Endodermal cell (in vitro differentiated cells): ENCODE results near the gene KIAA0513. TPM values are rescaled to one million over a fixed set of nuclear protein-coding genes. Genes with fewer than 3 reads are reported as not detected.

Source experiments
- DNase-seq: peaks from one replicate; pipeline ENCODE4 v3.0.0-alpha.2; 2017
- H3K27ac ChIP-seq: 2 replicates; pipeline ENCODE4 v1.5.1; 2013; ENCODE audit warnings: mild to moderate bottlenecking, low read depth, low read length, moderate library complexity
- H3K27me3 ChIP-seq: 2 replicates; pipeline ENCODE4 v1.6.1; 2013; ENCODE audit warnings: mild to moderate bottlenecking, low read length, moderate library complexity; ENCODE audit not compliant: insufficient read depth, control insufficient read depth, poor library complexity, severe bottlenecking
- H3K36me3 ChIP-seq: 2 replicates; pipeline ENCODE4 v1.7.0; 2013; ENCODE audit warnings: mild to moderate bottlenecking, low read length, moderate library complexity; ENCODE audit not compliant: control insufficient read depth, insufficient read depth
- H3K4me1 ChIP-seq: one replicate; pipeline ENCODE4 v1.7.0; 2013; ENCODE audit warnings: low read length; ENCODE audit not compliant: control insufficient read depth, insufficient read depth
- H3K4me3 ChIP-seq: 2 replicates; pipeline ENCODE4 v1.5.1; 2013; ENCODE audit warnings: mild to moderate bottlenecking, low read length, moderate library complexity
- H3K9ac ChIP-seq: 2 replicates; pipeline ENCODE4 v1.6.1; 2013; ENCODE audit warnings: mild to moderate bottlenecking, low read length, moderate library complexity; ENCODE audit not compliant: poor library complexity, severe bottlenecking; ENCODE audit errors: extremely low read depth
- H3K9me3 ChIP-seq: 2 replicates; pipeline ENCODE4 v1.6.1; 2013; ENCODE audit warnings: mild to moderate bottlenecking, low read length, moderate library complexity; ENCODE audit not compliant: control insufficient read depth
- H3K27ac Mint-ChIP-seq: 2 replicates; pipeline ENCODE4 v1.8.0; 2020; ENCODE audit warnings: mixed read lengths
- H3K27me3 Mint-ChIP-seq: 2 replicates; pipeline ENCODE4 v1.8.0; 2021; ENCODE audit warnings: mild to moderate bottlenecking, mixed read lengths; ENCODE audit not compliant: insufficient read depth
- H3K36me3 Mint-ChIP-seq: 2 replicates; pipeline ENCODE4 v1.8.0; 2020; ENCODE audit warnings: low read depth, mixed read lengths
- H3K4me1 Mint-ChIP-seq: 2 replicates; pipeline ENCODE4 v1.8.0; 2020; ENCODE audit warnings: mixed read lengths
- H3K4me3 Mint-ChIP-seq: 2 replicates; pipeline ENCODE4 v1.8.0; 2020; ENCODE audit warnings: mild to moderate bottlenecking, moderate library complexity, mixed read lengths
- H3K9me3 Mint-ChIP-seq: 2 replicates; pipeline ENCODE4 v1.8.0; 2020; ENCODE audit warnings: mild to moderate bottlenecking, mixed read lengths
- CTCF ChIP-seq: fragments of 200-600 bp; sonication (generic); conservative IDR thresholded peaks from 2 replicates; pipeline ENCODE4 v1.5.0; 2021; ENCODE audit warnings: antibody characterized with exemption, mild to moderate bottlenecking
- WGBS, 2 experiments: methylation state at CpG; one replicate each; pipeline versions ENCODE4 v1.1.5 to v1.1.7; 2013; ENCODE audit warnings: missing lambda C conversion rate in 2 of 2, mixed read lengths in 1 of 2; ENCODE audit not compliant: insufficient coverage in 1 of 2, insufficient read length in 1 of 2; 5-methylcytosine and 5-hydroxymethylcytosine counted together
- total RNA-seq, 2 donors: library from RNA; stranded (reverse); fragmentation: NEBNext Ultra II Directional in 1 of 2; extraction: Animal tissue kit (Norgen Biotek cat#: 25700) in 1 of 2; gene quantifications; 2 replicates in 1 of 2; 3 replicates in 1 of 2; pipeline ENCODE4 v1.2.1, GENCODE V29; 2021

The KIAA0513 gene
- total RNA-seq, 2 donors from 2014 or later = 9.2 to 16.0 TPM

- Mint-ChIP-seq H3K4me3 (no peak overlapping the region), H3K27me3 (no peaks in the 10 kb centered on the region), H3K27ac (peak overlapping the region; percentile 73), H3K4me1 (peaks cover 19% of the 10 kb centered on the region), H3K9me3 (no peaks in the 10 kb centered on the region), H3K36me3 (peaks cover 61% of the 10 kb centered on the region)
- H3K27ac ChIP-seq = no peak overlapping the region
- H3K4me1 ChIP-seq = peaks cover 9% of the 10 kb centered on the region
- WGBS, 2 experiments = 94 to 95% methylated on average over 8 to 11 of the region's 11 CpGs
- no peak for DNase-seq
- no peak overlapping the region for H3K4me3 ChIP-seq
- H3K27me3 ChIP-seq = no peaks in the 10 kb centered on the region
- peaks cover 46% of the 10 kb centered on the region for H3K36me3 ChIP-seq
- H3K9me3 ChIP-seq = no peaks in the 10 kb centered on the region
- H3K9ac ChIP-seq = no peak overlapping the region
- no peak for TF ChIP-seq CTCF
These were observed 31.2 kb upstream of the KIAA0513 start for GRCh38 chr16:84996365-84996764.

- Histone ChIP-seq H3K4me3 (no peak overlapping the region), H3K36me3 (peaks cover 37% of the 10 kb centered on the region), H3K27me3 (no peaks in the 10 kb centered on the region), H3K27ac (no peak overlapping the region), H3K9me3 (no peaks in the 10 kb centered on the region), H3K9ac (no peak overlapping the region), H3K4me1 (peaks cover 4% of the 10 kb centered on the region)
- Mint-ChIP-seq H3K4me3 (no peak overlapping the region), H3K27me3 (no peaks in the 10 kb centered on the region), H3K9me3 (no peaks in the 10 kb centered on the region), H3K36me3 (peaks cover 48% of the 10 kb centered on the region), H3K27ac (no peak overlapping the region), H3K4me1 (peaks cover 28% of the 10 kb centered on the region)
- TF ChIP-seq CTCF = no peak
- DNase-seq = no peak
- 100% methylated on average over 1 to 3 of the region's 3 CpGs for WGBS, 2 experiments
These were observed 28.4 kb upstream of the KIAA0513 start for GRCh38 chr16:84999200-84999599.

- peaks cover 29% of the 10 kb centered on the region for H3K36me3 ChIP-seq
- no peak overlapping the region for H3K4me3 ChIP-seq
- no peak overlapping the region for H3K27ac Mint-ChIP-seq
- peaks cover 27% of the 10 kb centered on the region for H3K4me1 Mint-ChIP-seq
- H3K27ac ChIP-seq = no peak overlapping the region
- H3K4me1 ChIP-seq = no peaks in the 10 kb centered on the region
- no peak overlapping the region for H3K4me3 Mint-ChIP-seq
- no peak for DNase-seq
- H3K27me3 Mint-ChIP-seq = no peaks in the 10 kb centered on the region
- TF ChIP-seq CTCF = no peak
- no peaks in the 10 kb centered on the region for H3K9me3 Mint-ChIP-seq
- H3K9ac ChIP-seq = no peak overlapping the region
- H3K9me3 ChIP-seq = no peaks in the 10 kb centered on the region
- WGBS, 2 experiments = 96 to 97% methylated on average over 11 of the region's 11 CpGs
- H3K27me3 ChIP-seq = no peaks in the 10 kb centered on the region
- H3K36me3 Mint-ChIP-seq = peaks cover 40% of the 10 kb centered on the region
These were observed 27.6 kb upstream of the KIAA0513 start for GRCh38 chr16:84999857-85000480.
